ENCODE measurements around the gene TEKT5. TPM values are rescaled to one million over a fixed set of nuclear protein-coding genes. Genes with fewer than 3 reads are reported as not detected.

TEKT5 gene
- total and polyA plus RNA-seq, 9 of the 15 experiments (the other 6 are each of a cell fraction or from before 2014, with no cell fraction given), result 0.10 to 0.19 TPM; not detected in 7

DNA sequence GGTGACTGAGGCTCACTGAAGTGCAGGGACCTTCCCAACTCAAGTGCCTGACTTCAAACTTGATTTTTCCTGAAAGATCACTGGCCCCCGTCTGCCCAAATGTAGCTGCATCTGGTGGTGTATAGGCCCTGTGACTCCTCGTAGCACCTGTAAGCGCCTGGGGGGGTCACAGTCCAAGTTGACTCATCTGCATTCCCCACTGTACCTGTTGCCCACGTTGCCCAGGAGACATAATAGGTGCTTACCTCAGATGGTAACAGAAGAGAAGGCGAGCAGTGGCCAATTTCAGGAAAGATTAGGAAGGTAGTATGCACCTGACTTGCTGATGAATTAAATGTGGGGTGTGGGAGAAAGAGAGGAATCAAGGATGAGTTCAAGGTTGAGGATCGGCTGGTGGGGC, 70.2 kb downstream of the TEKT5 start:
- FAIRE-seq, result no peak
- Histone ChIP-seq H3K4me1 (replicated peaks in 1 of 2; ENCODE audit: control insufficient read depth in 2 of 2, insufficient read depth in 2 of 2, low read length in 2 of 2) (peaks cover 27 to 39% of the 10 kb centered on the region in 2 experiments; a peak in 4 of 5 replicates), H2AFZ (ENCODE audit: low read depth, low read length) (no peak overlapping the region), H3K27me3 (ENCODE audit: control insufficient read depth in 2 of 2, insufficient read depth in 2 of 2, low read length in 2 of 2) (no peaks in the 10 kb centered on the region; a peak in 1 of 5 replicates), H3K79me2 (ENCODE audit: control insufficient read depth, insufficient read depth, low read length) (no peaks in the 10 kb centered on the region), H3K4me3 (no peak overlapping the region), H3K27ac (ENCODE audit: extremely low read depth, low read depth, low read length) (no peak overlapping the region), H3K36me3 (ENCODE audit: control insufficient read depth, insufficient read depth, low read length) (no peaks in the 10 kb centered on the region), H3K9me3 (replicated peaks; ENCODE audit: control insufficient read depth, insufficient read depth, low read depth, low read length) (no peaks in the 10 kb centered on the region), H4K20me1 (replicated peaks; ENCODE audit: control insufficient read depth, insufficient read depth, low read length) (no peaks in the 10 kb centered on the region), H3K4me2 (ENCODE audit: insufficient read depth, low read length) (no peak overlapping the region), H3K9me1 (ENCODE audit: control insufficient read depth, insufficient read depth, low read length) (no peaks in the 10 kb centered on the region), H3K9ac (ENCODE audit: insufficient read depth in 1 of 2, low read depth in 2 of 2, low read length in 2 of 2) (no peak overlapping the region)
- BruUV-seq (replicated peaks), result no TSS peak
- intact Hi-C loops (cut with micrococcal nuclease) (no loop called here), in situ Hi-C loops (cut with MboI) (no loop called here)
- ATAC-seq, result no peak
- POLR2A ChIA-PET, result interaction anchor here (0.6 to 1.3 kb wide), 3 partner anchors 15 to 1261 kb away, joined by 3 to 5 read pairs (median 3); no protein-coding TSS in a partner anchor
- no peak for TF ChIP-seq SMARCC2 (IDR thresholded peaks at IDR 0.05; ENCODE audit: low read depth)
- TF ChIP-seq MYC (IDR thresholded peaks at IDR 0.05; ENCODE audit: low read depth, low read length), result no peak
- no peak for TF ChIP-seq MYC (CRISPR knock-in tag; IDR thresholded peaks at IDR 0.05; ENCODE audit: borderline replicate concordance, low read depth)
- TF ChIP-seq ATF4 (CRISPR knock-in tag; IDR thresholded peaks at IDR 0.05), result no peak
- TF ChIP-seq ZNF134 (CRISPR knock-in tag; conservative IDR thresholded peaks at IDR 0.05), result no peak
- TF ChIP-seq E2F3 (CRISPR knock-in tag; IDR thresholded peaks at IDR 0.05), result no peak
- no peak for TF ChIP-seq FOXA1 (IDR thresholded peaks at IDR 0.05; ENCODE audit: borderline replicate concordance)
- TF ChIP-seq ETV6 (IDR thresholded peaks at IDR 0.05; ENCODE audit: borderline replicate concordance in 1 of 2, low read depth in 2 of 2, low read length in 1 of 2), result no peak
- TF ChIP-seq ETV6 (CRISPR knock-in tag; IDR thresholded peaks at IDR 0.05; ENCODE audit: borderline replicate concordance), result no peak
- TF ChIP-seq, protein P1, sequence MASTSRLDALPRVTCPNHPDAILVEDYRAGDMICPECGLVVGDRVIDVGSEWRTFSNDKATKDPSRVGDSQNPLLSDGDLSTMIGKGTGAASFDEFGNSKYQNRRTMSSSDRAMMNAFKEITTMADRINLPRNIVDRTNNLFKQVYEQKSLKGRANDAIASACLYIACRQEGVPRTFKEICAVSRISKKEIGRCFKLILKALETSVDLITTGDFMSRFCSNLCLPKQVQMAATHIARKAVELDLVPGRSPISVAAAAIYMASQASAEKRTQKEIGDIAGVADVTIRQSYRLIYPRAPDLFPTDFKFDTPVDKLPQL (IDR thresholded peaks at IDR 0.05; ENCODE audit: extremely low read depth, insufficient read length), result no peak
- no peak for TF ChIP-seq TCF3 (CRISPR knock-in tag; IDR thresholded peaks at IDR 0.05)
- no peak for TF ChIP-seq PTRF (tag; IDR thresholded peaks at IDR 0.05)
- TF ChIP-seq HEY1 (CRISPR knock-in tag; IDR thresholded peaks at IDR 0.05; ENCODE audit: borderline replicate concordance), result no peak
- no peak for TF ChIP-seq PKNOX1 (IDR thresholded peaks at IDR 0.05)
- WGBS (ENCODE audit: insufficient coverage, low coverage, missing lambda C conversion rate), result 51% methylated on average over 6 of the region's 6 CpGs
- DNase-seq (ENCODE audit: extremely low read depth in 1 of 4, low spot score in 3 of 4), result no peak
- CTCF ChIA-PET (ENCODE audit: low intra/inter-chr PET ratio), result no interaction called here
